22Rv1 (cell line): ENCODE measurements around the gene CHADL.

Experiments
- H3K27ac ChIP-seq: fragments of 450-650 bp; 2 replicates; pipeline ENCODE4 v1.5.1; 2017
- CTCF ChIP-seq: fragments of 450-650 bp; IDR thresholded peaks from 2 replicates; pipeline ENCODE4 v1.5.1; 2017; ENCODE audit warnings: mild to moderate bottlenecking
- ZFX ChIP-seq: fragments of 450-650 bp; IDR thresholded peaks from 2 replicates; pipeline ENCODE4 v1.6.1; 2017; ENCODE audit warnings: antibody characterized with exemption, borderline replicate concordance

Gene CHADL

GRCh38 chr22:41247703-41248102 lies 7.0 kb upstream of the CHADL start:
- TF ChIP-seq ZFX, result no peak
- TF ChIP-seq CTCF, result no peak
- no peak overlapping the region for H3K27ac ChIP-seq

- 0 out of 2 replicates have a peak overlapping the region, but pooled peaks have one; percentile 4 for H3K27ac ChIP-seq
- TF ChIP-seq ZFX (no peak), CTCF (peak; percentile 31; the same call in 1 of the 2 replicates)
Observed at GRCh38 chr22:41245917-41246499, 5.3 kb upstream of the CHADL start.

DNA sequence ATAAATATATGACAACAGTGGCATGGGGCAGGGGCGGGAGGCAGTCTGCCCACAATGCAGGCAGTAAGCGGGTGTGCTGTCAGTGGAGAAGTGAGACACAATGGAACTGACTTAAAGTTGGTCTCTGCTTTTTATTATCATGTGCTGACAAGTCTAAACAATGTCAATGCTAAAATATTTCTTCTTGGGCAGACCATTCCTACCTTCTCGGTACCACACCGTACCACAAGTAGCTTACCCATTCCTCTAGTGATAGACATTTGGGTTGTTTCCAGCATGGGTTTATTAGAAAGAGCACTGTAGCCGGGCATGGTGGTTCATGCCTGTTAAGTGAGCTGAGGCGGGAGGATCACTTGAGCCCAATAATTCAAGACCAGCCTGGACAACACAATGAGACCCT lies 2.6 kb upstream of the CHADL start:
- no peak overlapping the region for H3K27ac ChIP-seq
- TF ChIP-seq CTCF (no peak), ZFX (no peak)

- TF ChIP-seq CTCF (no peak), ZFX (no peak)
- H3K27ac ChIP-seq, result 0 out of 2 replicates have a peak overlapping the region, but pooled peaks have one; percentile 1
Observed at GRCh38 chr22:41242396-41243117, 1.8 kb upstream of the CHADL start.

DNA sequence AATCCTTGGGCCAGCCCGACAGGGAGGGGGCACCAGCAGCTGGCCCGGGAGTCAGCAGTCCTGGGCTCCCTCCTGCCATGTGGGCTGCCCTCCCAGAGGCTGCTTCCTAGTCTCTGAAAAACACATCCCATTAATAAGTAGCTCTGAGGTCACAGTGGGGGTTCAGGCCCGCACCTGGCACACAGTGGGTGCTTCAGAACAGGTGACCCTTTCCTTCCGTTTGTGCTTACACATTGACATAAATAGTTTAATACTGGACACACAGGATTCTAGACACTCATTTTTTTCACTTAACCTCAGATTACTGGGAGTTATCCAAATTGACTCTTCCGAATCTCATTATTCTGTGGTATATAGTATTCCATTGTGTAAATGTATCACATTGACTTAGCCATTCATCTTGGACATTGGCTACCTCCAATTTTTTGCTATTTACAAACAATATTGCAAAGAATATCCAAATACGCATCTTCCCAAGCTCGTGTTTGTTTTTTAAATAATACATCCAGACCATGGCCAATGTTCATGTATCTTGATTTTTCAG lies 474 bp upstream of the CHADL start:
- no peak overlapping the region for H3K27ac ChIP-seq
- TF ChIP-seq ZFX (no peak), CTCF (no peak)

GRCh38 chr22:41239443-41240128 lies 1.1 kb downstream of the CHADL start:
- TF ChIP-seq CTCF (no peak), ZFX (no peak)
- peak overlapping the region; percentile 13; the same call in 1 of the 2 replicates for H3K27ac ChIP-seq
